Fibroblast of peridontal ligament (primary cell): ENCODE measurements around the gene SPATC1L.

Experiments used
- DNase-seq: peaks from one replicate; pipeline ENCODE4 v3.0.0-alpha.2; 2010; ENCODE audit errors: extremely low read depth

The SPATC1L gene

GRCh38 chr21:46215436-46216131, 31.3 kb upstream of the SPATC1L start:
- DNase-seq, result no peak

GRCh38 chr21:46214478-46215340, 30.4 kb upstream of the SPATC1L start:
- no peak for DNase-seq

GRCh38 chr21:46213620-46214286, 29.5 kb upstream of the SPATC1L start:
- DNase-seq, result no peak

- DNase-seq, result no peak
Observed at GRCh38 chr21:46212721-46213484, 28.6 kb upstream of the SPATC1L start.

GRCh38 chr21:46211786-46212720, 27.8 kb upstream of the SPATC1L start:
- DNase-seq, result no peak

- DNase-seq, result no peak
Observed at GRCh38 chr21:46211376-46211775, 27.1 kb upstream of the SPATC1L start.

- no peak for DNase-seq
Observed at GRCh38 chr21:46210378-46211136, 26.3 kb upstream of the SPATC1L start.

- no peak for DNase-seq
Observed at GRCh38 chr21:46208761-46209721, 24.8 kb upstream of the SPATC1L start.

- DNase-seq, result no peak
Observed at GRCh38 chr21:46207920-46208591, 23.8 kb upstream of the SPATC1L start.

- DNase-seq, result no peak
Observed at GRCh38 chr21:46207006-46207919, 23.0 kb upstream of the SPATC1L start.

GRCh38 chr21:46206163-46207005, 22.1 kb upstream of the SPATC1L start:
- DNase-seq, result no peak

- DNase-seq, result no peak
Observed at GRCh38 chr21:46205766-46206162, 21.5 kb upstream of the SPATC1L start.

GRCh38 chr21:46205166-46205565, 20.9 kb upstream of the SPATC1L start:
- DNase-seq, result no peak

- no peak for DNase-seq
Observed at GRCh38 chr21:46203203-46203600, 18.9 kb upstream of the SPATC1L start.

- DNase-seq, result no peak
Observed at GRCh38 chr21:46202592-46203202, 18.4 kb upstream of the SPATC1L start.
